Ovary (tissue), 3 donors: ENCODE results near the gene TBC1D1.

ENCODE experiments used
- EP300 ChIP-seq: sonication (generic); formaldehyde crosslinking; IDR thresholded peaks from one replicate; pipeline ENCODE4 v1.6.1; 2017; ENCODE audit warnings: antibody characterized with exemption
- TF ChIP-seq, protein P1 (sequence below), 3 donors: fragments of 450-650 bp in 2 of 3; fragments of 200-600 bp in 1 of 3; IDR thresholded peaks; one replicate each; pipeline versions ENCODE4 v1.5.1 to v1.8.0; 2016 to 2022; ENCODE audit warnings: antibody characterized with exemption in 3 of 3, mild to moderate bottlenecking in 1 of 3
- donor health status: DM: no; HTN: no; CAD: no.

DNA sequence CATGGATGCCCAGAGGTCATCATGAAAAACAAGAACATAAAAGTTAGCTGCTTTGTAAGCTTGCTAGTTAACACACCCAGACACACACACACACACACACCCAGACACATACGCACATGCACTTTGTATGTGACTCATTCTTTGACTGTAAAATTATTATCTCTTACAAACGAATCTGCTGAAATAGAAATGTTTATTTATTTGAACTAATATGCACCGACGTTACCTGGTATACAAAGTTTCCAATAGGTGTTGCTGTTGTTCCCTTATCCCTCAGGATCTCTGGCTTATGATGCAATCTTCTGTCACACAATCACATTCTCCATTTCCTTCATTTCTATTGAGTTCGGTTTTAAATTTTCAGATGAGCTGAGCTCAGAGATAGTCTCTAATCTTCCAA is 278.6 kb downstream of the TBC1D1 start:
- TF ChIP-seq, protein P1, sequence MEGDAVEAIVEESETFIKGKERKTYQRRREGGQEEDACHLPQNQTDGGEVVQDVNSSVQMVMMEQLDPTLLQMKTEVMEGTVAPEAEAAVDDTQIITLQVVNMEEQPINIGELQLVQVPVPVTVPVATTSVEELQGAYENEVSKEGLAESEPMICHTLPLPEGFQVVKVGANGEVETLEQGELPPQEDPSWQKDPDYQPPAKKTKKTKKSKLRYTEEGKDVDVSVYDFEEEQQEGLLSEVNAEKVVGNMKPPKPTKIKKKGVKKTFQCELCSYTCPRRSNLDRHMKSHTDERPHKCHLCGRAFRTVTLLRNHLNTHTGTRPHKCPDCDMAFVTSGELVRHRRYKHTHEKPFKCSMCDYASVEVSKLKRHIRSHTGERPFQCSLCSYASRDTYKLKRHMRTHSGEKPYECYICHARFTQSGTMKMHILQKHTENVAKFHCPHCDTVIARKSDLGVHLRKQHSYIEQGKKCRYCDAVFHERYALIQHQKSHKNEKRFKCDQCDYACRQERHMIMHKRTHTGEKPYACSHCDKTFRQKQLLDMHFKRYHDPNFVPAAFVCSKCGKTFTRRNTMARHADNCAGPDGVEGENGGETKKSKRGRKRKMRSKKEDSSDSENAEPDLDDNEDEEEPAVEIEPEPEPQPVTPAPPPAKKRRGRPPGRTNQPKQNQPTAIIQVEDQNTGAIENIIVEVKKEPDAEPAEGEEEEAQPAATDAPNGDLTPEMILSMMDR (IDR thresholded peaks at IDR 0.05), result no peak
- no peak for TF ChIP-seq EP300
